GM23338 (cell line): ENCODE measurements around the gene MROH2B. TPM values are rescaled to one million over a fixed set of nuclear protein-coding genes. Genes with fewer than 3 reads are reported as not detected.

ENCODE experiments used
- ATAC-seq: fragments of 200-7000 bp; cut with Tn5 transposase; 3 replicates; pipeline ENCODE4 v1.9.1; 2020
- DNase-seq: peaks from one replicate; pipeline ENCODE4 v3.0.0-alpha.2; 2015; ENCODE audit warnings: low spot score
- H2AFZ ChIP-seq: fragments of 200-600 bp; sonication (generic); 2 replicates; pipeline ENCODE4 v1.8.0; 2016; ENCODE audit warnings: antibody characterized with exemption, mild to moderate bottlenecking, moderate library complexity
- H3F3A ChIP-seq: fragments of 200-600 bp; sonication (generic); replicated peaks from 2 replicates; pipeline ENCODE4 v1.8.0; 2017; ENCODE audit warnings: antibody characterized with exemption, mixed run types, low read depth
- H3K27ac ChIP-seq: fragments of 200-600 bp; sonication (generic); 2 replicates; pipeline ENCODE4 v1.6.1; 2016; ENCODE audit warnings: low read depth
- H3K27me3 ChIP-seq: fragments of 200-600 bp; sonication (generic); 2 replicates; pipeline ENCODE4 v1.8.0; 2016; ENCODE audit warnings: mild to moderate bottlenecking, mixed run types, moderate library complexity; ENCODE audit not compliant: insufficient read depth
- H3K36me3 ChIP-seq: fragments of 200-600 bp; sonication (generic); 2 replicates; pipeline ENCODE4 v1.8.0; 2016; ENCODE audit warnings: mild to moderate bottlenecking; ENCODE audit not compliant: insufficient read depth
- H3K4me1 ChIP-seq: fragments of 200-600 bp; sonication (generic); 2 replicates; pipeline ENCODE4 v1.8.0; 2016; ENCODE audit warnings: mild to moderate bottlenecking, moderate library complexity; ENCODE audit not compliant: insufficient read depth
- H3K4me2 ChIP-seq: fragments of 200-600 bp; sonication (generic); 2 replicates; pipeline ENCODE4 v1.7.1; 2017; ENCODE audit warnings: mixed run types
- H3K4me3 ChIP-seq: fragments of 200-600 bp; sonication (generic); 2 replicates; pipeline ENCODE4 v1.6.1; 2016; ENCODE audit warnings: mixed run types
- H3K79me2 ChIP-seq: fragments of 200-600 bp; sonication (generic); replicated peaks from 2 replicates; pipeline ENCODE4 v1.8.0; 2017; ENCODE audit warnings: mild to moderate bottlenecking; ENCODE audit not compliant: insufficient read depth
- H3K9me2 ChIP-seq: fragments of 200-600 bp; sonication (generic); 2 replicates; pipeline ENCODE4 v1.8.0; 2017; ENCODE audit not compliant: insufficient read depth
- H4K20me1 ChIP-seq: fragments of 200-600 bp; sonication (generic); replicated peaks from 2 replicates; pipeline ENCODE4 v1.8.0; 2017; ENCODE audit warnings: mild to moderate bottlenecking; ENCODE audit not compliant: insufficient read depth
- H3K27ac Mint-ChIP-seq: 2 replicates; pipeline ENCODE4 v1.8.0; 2020; ENCODE audit warnings: inconsistent platforms, mild to moderate bottlenecking, moderate library complexity, mixed read lengths
- H3K27me3 Mint-ChIP-seq: 3 replicates; pipeline ENCODE4 v1.8.0; 2022; ENCODE audit warnings: low read depth, mild to moderate bottlenecking, moderate library complexity, mixed read lengths, inconsistent platforms; ENCODE audit not compliant: insufficient read depth, poor library complexity
- H3K36me3 Mint-ChIP-seq: 3 replicates; pipeline ENCODE4 v1.8.0; 2021; ENCODE audit warnings: low read depth, mild to moderate bottlenecking, inconsistent platforms, moderate library complexity, mixed read lengths
- H3K4me1 Mint-ChIP-seq: 3 replicates; pipeline ENCODE4 v1.8.0; 2020; ENCODE audit warnings: mild to moderate bottlenecking, inconsistent platforms, mixed read lengths
- H3K4me3 Mint-ChIP-seq: 3 replicates; pipeline ENCODE4 v1.8.0; 2021; ENCODE audit warnings: moderate library complexity, mild to moderate bottlenecking, inconsistent platforms, mixed read lengths
- H3K9me3 Mint-ChIP-seq: 3 replicates; pipeline ENCODE4 v1.8.0; 2020; ENCODE audit warnings: moderate library complexity, mild to moderate bottlenecking, inconsistent platforms, mixed read lengths
- CTCF ChIP-seq, 2 experiments: fragments of 200-600 bp in 1 of 2; sonication (generic) in 1 of 2; conservative IDR thresholded peaks; 2 replicates each; pipeline versions ENCODE4 v1.5.1 to v1.6.1; 2016 to 2017; ENCODE audit warnings: antibody characterized with exemption in 2 of 2, low read depth in 2 of 2, mild to moderate bottlenecking in 2 of 2, moderate library complexity in 1 of 2
- ETS1 ChIP-seq: IDR thresholded peaks from 2 replicates; pipeline ENCODE4 v1.6.1; 2016; ENCODE audit warnings: antibody characterized with exemption
- EZH2 ChIP-seq: fragments of 200-600 bp; sonication (generic); IDR thresholded peaks from one replicate; pipeline ENCODE4 v1.8.0; 2017; ENCODE audit warnings: antibody characterized with exemption, mild to moderate bottlenecking, low read depth; ENCODE audit not compliant: unreplicated experiment
- polyA plus RNA-seq: library from polyadenylated mRNA; unstranded; fragments of >200 nt; fragmentation: Nextera tagmentation; extraction: Ambion mirVana; gene quantifications from 2 replicates; pipeline ENCODE4 v1.2.1, GENCODE V29; 2016
- total RNA-seq: library from RNA; depleted of rRNA; stranded (reverse); fragments of >200 nt; shearing (Covaris generic); gene quantifications from 2 replicates; pipeline ENCODE4 v1.2.3, GENCODE V29; 2014

MROH2B gene
- total and polyA plus RNA-seq, 2 experiments from 2014 or later, result not detected

GRCh38 chr5:40991981-40992559 lies 79.1 kb downstream of the MROH2B start:
- no peak overlapping the region for H2AFZ ChIP-seq
- no peak for ATAC-seq

GRCh38 chr5:40991168-40991980 lies 79.8 kb downstream of the MROH2B start:
- no peak overlapping the region for H3K27ac ChIP-seq
- Mint-ChIP-seq H3K4me3 (no peak overlapping the region), H3K27me3 (no peaks in the 10 kb centered on the region)

More at GRCh38 chr5:40991981-40992559, 79.1 kb downstream of the MROH2B start:
- H3K4me1 Mint-ChIP-seq, result no peaks in the 10 kb centered on the region
- Histone ChIP-seq H3K27me3 (no peaks in the 10 kb centered on the region), H4K20me1 (no peaks in the 10 kb centered on the region), H3K79me2 (no peaks in the 10 kb centered on the region), H3K4me3 (no peak overlapping the region), H3F3A (no peaks in the 10 kb centered on the region), H3K36me3 (no peaks in the 10 kb centered on the region), H3K27ac (no peak overlapping the region), H3K9me2 (no peaks in the 10 kb centered on the region), H3K4me2 (no peak overlapping the region), H3K4me1 (no peaks in the 10 kb centered on the region)
- no peaks in the 10 kb centered on the region for H3K27me3 Mint-ChIP-seq
- no peaks in the 10 kb centered on the region; the same call in 2 of the 3 replicates for H3K9me3 Mint-ChIP-seq
- no peaks in the 10 kb centered on the region for H3K36me3 Mint-ChIP-seq
- TF ChIP-seq ETS1, result no peak
- TF ChIP-seq EZH2, result no peak
- no peak overlapping the region for H3K4me3 Mint-ChIP-seq
- DNase-seq, result no peak
- no peak overlapping the region for H3K27ac Mint-ChIP-seq

More at GRCh38 chr5:40991168-40991980, 79.8 kb downstream of the MROH2B start:
- no peak for TF ChIP-seq CTCF (conservative IDR thresholded peaks at IDR 0.05; ENCODE audit: low read depth in 2 of 2)
- no peaks in the 10 kb centered on the region for H3K36me3 Mint-ChIP-seq
- Histone ChIP-seq H3K4me2 (no peak overlapping the region), H3K4me1 (no peaks in the 10 kb centered on the region), H3K27me3 (no peaks in the 10 kb centered on the region), H3K36me3 (no peaks in the 10 kb centered on the region), H2AFZ (no peak overlapping the region), H3F3A (no peaks in the 10 kb centered on the region), H3K79me2 (no peaks in the 10 kb centered on the region), H4K20me1 (no peaks in the 10 kb centered on the region), H3K9me2 (no peaks in the 10 kb centered on the region), H3K4me3 (no peak overlapping the region)
- H3K9me3 Mint-ChIP-seq, result no peaks in the 10 kb centered on the region; the same call in 2 of the 3 replicates
- ATAC-seq (no peak), DNase-seq (no peak)
- no peaks in the 10 kb centered on the region for H3K4me1 Mint-ChIP-seq
- H3K27ac Mint-ChIP-seq, result no peak overlapping the region
